SJSA1 (cell line): ENCODE data around the gene VSIG8. TPM values are rescaled to one million over a fixed set of nuclear protein-coding genes. Genes with fewer than 3 reads are reported as not detected.
"Not testable (repeated sequence)": the region's sequence is repeated elsewhere in the genome, so short reads cannot be mapped to it uniquely, and the experiment has no call there.

Experiments
- DNase-seq, 2 experiments: peaks; one replicate each; pipeline ENCODE4 v3.0.0-alpha.2; 2015 to 2020; ENCODE audit warnings: low spot score in 2 of 2, low read depth in 1 of 2
- H3K27ac ChIP-seq: fragments of 250-450 bp; sonication (Bioruptor Pico); 2 replicates; pipeline ENCODE4 v1.5.1; 2020; ENCODE audit warnings: mild to moderate bottlenecking, moderate library complexity
- H3K27me3 ChIP-seq: fragments of 250-450 bp; sonication (Bioruptor Pico); replicated peaks from 2 replicates; pipeline ENCODE4 v1.5.1; 2020; ENCODE audit warnings: mild to moderate bottlenecking, moderate library complexity
- H3K36me3 ChIP-seq: fragments of 250-450 bp; sonication (Bioruptor Pico); 2 replicates; pipeline ENCODE4 v1.5.1; 2020; ENCODE audit warnings: mild to moderate bottlenecking
- H3K4me1 ChIP-seq: fragments of 250-450 bp; sonication (Bioruptor Pico); replicated peaks from 2 replicates; pipeline ENCODE4 v1.6.1; 2021; ENCODE audit warnings: mild to moderate bottlenecking
- H3K4me3 ChIP-seq: fragments of 250-450 bp; sonication (Bioruptor Pico); 2 replicates; pipeline ENCODE4 v1.5.1; 2020; ENCODE audit warnings: mild to moderate bottlenecking
- H3K9me3 ChIP-seq: fragments of 250-450 bp; sonication (Bioruptor Pico); replicated peaks from 2 replicates; pipeline ENCODE4 v1.5.1; 2020; ENCODE audit warnings: mild to moderate bottlenecking
- total RNA-seq: library from RNA; depleted of rRNA; stranded (reverse); fragments of >200 nt; shearing (Covaris generic); gene quantifications from 2 replicates; pipeline ENCODE4 v1.2.3, GENCODE V29; 2014; rRNA removed

VSIG8 gene
- total RNA-seq, result not detected in 2 replicates

- H3K27ac ChIP-seq, result no peak within 1 kb of the TSS
- H3K9me3 ChIP-seq, result no peaks in the 10 kb centered on the region
- no peak within 1 kb of the TSS for H3K4me3 ChIP-seq
- DNase-seq, result no peak
- no peaks in the 10 kb centered on the region for H3K36me3 ChIP-seq
- no peaks in the 10 kb centered on the region for H3K4me1 ChIP-seq
- no peaks in the 10 kb centered on the region for H3K27me3 ChIP-seq
Measured at GRCh38 chr1:159862557-159862956, at the start of gene VSIG8. Gene VSIG8, minus strand, starts transcription at chr1:159862657. Its CDS starts 136 bp downstream, at chr1:159862521.

GRCh38 chr1:159911326-159912070 is 49.0 kb upstream of the VSIG8 start:
- H3K4me1 ChIP-seq, result peaks cover 45% of the 10 kb centered on the region
- DNase-seq, result no peak
- H3K9me3 ChIP-seq, result no peaks in the 10 kb centered on the region
- no peak overlapping the region for H3K4me3 ChIP-seq
- peaks cover 18% of the 10 kb centered on the region for H3K36me3 ChIP-seq
- H3K27me3 ChIP-seq, result no peaks in the 10 kb centered on the region
- peak overlapping the region; percentile 72 for H3K27ac ChIP-seq

GRCh38 chr1:159908031-159908940 is 45.8 kb upstream of the VSIG8 start:
- H3K4me3 ChIP-seq, result no peak overlapping the region
- no peak for DNase-seq
- H3K36me3 ChIP-seq, result no peaks in the 10 kb centered on the region
- H3K27ac ChIP-seq, result no peak overlapping the region
- no peaks in the 10 kb centered on the region for H3K27me3 ChIP-seq
- H3K9me3 ChIP-seq, result no peaks in the 10 kb centered on the region
- H3K4me1 ChIP-seq, result peaks cover 32% of the 10 kb centered on the region

GRCh38 chr1:159906960-159907359 is 44.5 kb upstream of the VSIG8 start:
- peaks cover 18% of the 10 kb centered on the region for H3K4me1 ChIP-seq
- no peak overlapping the region for H3K27ac ChIP-seq
- no peak for DNase-seq
- no peak overlapping the region for H3K4me3 ChIP-seq
- no peaks in the 10 kb centered on the region for H3K36me3 ChIP-seq
- no peaks in the 10 kb centered on the region for H3K27me3 ChIP-seq
- H3K9me3 ChIP-seq, result no peaks in the 10 kb centered on the region

- DNase-seq, H3K4me3 ChIP-seq, H3K27ac ChIP-seq, H3K4me1 ChIP-seq, H3K27me3 ChIP-seq, H3K36me3 ChIP-seq, H3K9me3 ChIP-seq: not testable (repeated sequence)
Measured at GRCh38 chr1:159904036-159904435, 41.6 kb upstream of the VSIG8 start.

GRCh38 chr1:159902541-159902940 is 40.1 kb upstream of the VSIG8 start:
- no peaks in the 10 kb centered on the region for H3K36me3 ChIP-seq

GRCh38 chr1:159900755-159901360 is 38.4 kb upstream of the VSIG8 start:
- Histone ChIP-seq H3K4me1 (no peaks in the 10 kb centered on the region), H3K9me3 (no peaks in the 10 kb centered on the region), H3K36me3 (no peaks in the 10 kb centered on the region), H3K27ac (no peak overlapping the region), H3K4me3 (no peak overlapping the region), H3K27me3 (no peaks in the 10 kb centered on the region)
- no peak for DNase-seq

More at GRCh38 chr1:159902541-159902940, 40.1 kb upstream of the VSIG8 start:
- H3K4me3 ChIP-seq, result no peak overlapping the region
- H3K9me3 ChIP-seq, result no peaks in the 10 kb centered on the region
- DNase-seq, result no peak
- no peak overlapping the region for H3K27ac ChIP-seq
- H3K4me1 ChIP-seq, result no peaks in the 10 kb centered on the region
- H3K27me3 ChIP-seq, result no peaks in the 10 kb centered on the region

- no peak for DNase-seq
- Histone ChIP-seq H3K27me3 (no peaks in the 10 kb centered on the region), H3K27ac (no peak within 1 kb of the TSS)
Measured at GRCh38 chr1:159900086-159900680, 37.7 kb upstream of the VSIG8 start, which contains the start of gene CFAP45. Gene CFAP45, minus strand, starts transcription at chr1:159900165. Its CDS starts 67 bp downstream, at chr1:159900098.

GRCh38 chr1:159899634-159900033 is 37.2 kb upstream of the VSIG8 start:
- not testable (repeated sequence) for H3K9me3 ChIP-seq, H3K4me3 ChIP-seq, H3K36me3 ChIP-seq, H3K27me3 ChIP-seq, H3K27ac ChIP-seq, H3K4me1 ChIP-seq, DNase-seq

More at GRCh38 chr1:159900086-159900680, 37.7 kb upstream of the VSIG8 start, which contains the start of gene CFAP45:
- Histone ChIP-seq H3K9me3 (no peaks in the 10 kb centered on the region), H3K36me3 (no peaks in the 10 kb centered on the region), H3K4me3 (no peak within 1 kb of the TSS), H3K4me1 (no peaks in the 10 kb centered on the region)

GRCh38 chr1:159898527-159898926 is 36.1 kb upstream of the VSIG8 start:
- no peaks in the 10 kb centered on the region for H3K9me3 ChIP-seq
- H3K4me3 ChIP-seq, result no peak overlapping the region
- no peak for DNase-seq

GRCh38 chr1:159897962-159898361 is 35.5 kb upstream of the VSIG8 start:
- DNase-seq, result no peak
- Histone ChIP-seq H3K27ac (no peak overlapping the region), H3K9me3 (no peaks in the 10 kb centered on the region), H3K4me3 (no peak overlapping the region), H3K36me3 (no peaks in the 10 kb centered on the region), H3K27me3 (no peaks in the 10 kb centered on the region), H3K4me1 (no peaks in the 10 kb centered on the region)

More at GRCh38 chr1:159898527-159898926, 36.1 kb upstream of the VSIG8 start:
- Histone ChIP-seq H3K27me3 (no peaks in the 10 kb centered on the region), H3K27ac (no peak overlapping the region), H3K4me1 (no peaks in the 10 kb centered on the region), H3K36me3 (no peaks in the 10 kb centered on the region)

- no peak for DNase-seq
- no peak overlapping the region for H3K27ac ChIP-seq
- H3K36me3 ChIP-seq, result no peaks in the 10 kb centered on the region
- no peaks in the 10 kb centered on the region for H3K4me1 ChIP-seq
- H3K27me3 ChIP-seq, result no peaks in the 10 kb centered on the region
- no peak overlapping the region for H3K4me3 ChIP-seq
- H3K9me3 ChIP-seq, result no peaks in the 10 kb centered on the region
Measured at GRCh38 chr1:159896546-159896930, 34.1 kb upstream of the VSIG8 start.

- Histone ChIP-seq H3K27ac (no peak overlapping the region), H3K9me3 (no peaks in the 10 kb centered on the region)
- no peak for DNase-seq
Measured at GRCh38 chr1:159895836-159896545, 33.5 kb upstream of the VSIG8 start.

More at GRCh38 chr1:159895836-159896545, 33.5 kb upstream of the VSIG8 start:
- H3K36me3 ChIP-seq, result no peaks in the 10 kb centered on the region
- no peaks in the 10 kb centered on the region for H3K4me1 ChIP-seq
- no peak overlapping the region for H3K4me3 ChIP-seq
- no peaks in the 10 kb centered on the region for H3K27me3 ChIP-seq
